Measurements from ENCODE around the gene ZBTB47.

ZBTB47 gene

GRCh38 chr3:42660131-42660715, 6.7 kb downstream of the ZBTB47 start:
- H3K27ac ChIP-seq (ENCODE audit: low read depth, low read length) = no peak overlapping the region
- no peaks in the 10 kb centered on the region for H3K36me3 ChIP-seq (ENCODE audit: insufficient read depth, low read length)
- H3K4me3 ChIP-seq (ENCODE audit: low read length) = no peak overlapping the region
- H3K4me1 ChIP-seq (ENCODE audit: insufficient read depth, low read length) = peaks cover 6% of the 10 kb centered on the region
- no peaks in the 10 kb centered on the region for H3K9me3 ChIP-seq (ENCODE audit: insufficient read depth, low read depth, low read length)
- H3K9ac ChIP-seq (ENCODE audit: low read depth, low read length) = no peak overlapping the region
- 82% methylated on average over 6 of the region's 6 CpGs for WGBS
- no peaks in the 10 kb centered on the region for H3K27me3 ChIP-seq (ENCODE audit: insufficient read depth, low read length)

- no peaks in the 10 kb centered on the region for H3K4me1 ChIP-seq (ENCODE audit: insufficient read depth, low read length)
- H3K9ac ChIP-seq (ENCODE audit: low read depth, low read length) = no peak overlapping the region
- no peak overlapping the region for H3K4me3 ChIP-seq (ENCODE audit: low read length)
- H3K9me3 ChIP-seq (ENCODE audit: insufficient read depth, low read depth, low read length) = no peaks in the 10 kb centered on the region
- H3K27me3 ChIP-seq (ENCODE audit: insufficient read depth, low read length) = no peaks in the 10 kb centered on the region
- H3K27ac ChIP-seq (ENCODE audit: low read depth, low read length) = no peak overlapping the region
- no peaks in the 10 kb centered on the region for H3K36me3 ChIP-seq (ENCODE audit: insufficient read depth, low read length)
- 67% methylated on average over 4 of the region's 4 CpGs for WGBS
Observed at GRCh38 chr3:42660898-42661297, 7.4 kb downstream of the ZBTB47 start.

DNA sequence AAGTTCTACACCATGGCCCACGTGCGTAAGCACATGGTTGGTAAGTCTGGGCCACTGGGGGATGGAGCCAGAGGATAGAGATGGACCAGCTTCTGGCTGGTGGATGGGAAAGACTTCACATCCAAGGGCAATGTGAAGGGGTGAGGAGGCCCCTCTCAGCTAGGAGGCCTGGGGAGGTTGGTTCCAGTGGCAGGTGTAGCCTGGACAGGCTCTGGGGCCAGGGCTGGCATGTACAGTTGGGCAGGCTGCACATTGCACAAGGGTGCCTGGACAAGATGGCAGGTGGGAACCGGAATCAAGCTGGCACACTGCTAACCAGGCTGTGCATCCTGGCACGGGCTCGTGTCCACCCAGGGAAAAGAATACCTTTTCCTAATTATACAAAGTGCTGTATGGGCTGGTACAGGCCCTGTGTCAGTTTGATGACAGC, 8.1 kb downstream of the ZBTB47 start:
- no peaks in the 10 kb centered on the region for H3K36me3 ChIP-seq (ENCODE audit: insufficient read depth, low read length)
- H3K4me3 ChIP-seq (ENCODE audit: low read length) = no peak overlapping the region
- no peak overlapping the region for H3K9ac ChIP-seq (ENCODE audit: low read depth, low read length)

DNA sequence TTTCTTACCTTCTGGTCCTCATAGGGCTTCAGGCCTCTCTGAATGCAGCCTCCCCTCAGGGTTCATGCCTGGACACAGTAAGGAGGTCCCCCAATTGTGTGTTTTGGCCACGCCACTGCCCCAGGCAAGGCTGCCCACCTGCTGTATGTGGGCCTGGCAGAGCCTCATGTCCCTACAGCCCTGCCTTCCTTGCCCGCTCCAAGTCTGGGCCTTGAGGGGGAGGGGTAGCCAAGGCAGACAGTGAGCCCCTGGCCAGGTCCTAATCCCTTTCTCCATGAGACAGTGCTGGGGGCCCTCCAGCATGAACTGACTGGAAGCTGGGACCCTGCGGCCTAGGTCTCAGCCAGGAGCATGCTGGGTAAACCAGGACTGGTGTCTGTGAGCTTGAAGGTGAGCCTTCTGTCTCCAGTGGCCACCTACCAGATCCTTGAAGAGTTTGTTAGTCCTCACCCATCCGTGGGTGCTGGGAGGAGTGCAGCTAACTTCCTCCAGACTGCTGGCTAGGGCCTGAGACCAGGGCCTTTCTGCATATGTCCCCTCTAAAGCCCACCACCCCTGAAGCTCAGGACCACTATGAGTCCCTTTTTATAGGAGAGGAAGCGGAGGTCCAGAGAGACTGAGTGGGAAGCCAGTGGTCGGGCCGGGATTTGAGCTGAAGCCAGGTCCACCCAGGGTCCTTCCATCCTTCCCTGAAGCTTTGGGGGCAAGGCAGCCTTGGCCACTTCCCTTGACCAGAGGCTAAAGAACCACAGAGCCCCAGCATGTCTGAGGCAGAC, 8.7 kb downstream of the ZBTB47 start:
- Histone ChIP-seq H3K27ac (ENCODE audit: low read depth, low read length) (no peak overlapping the region), H3K36me3 (ENCODE audit: insufficient read depth, low read length) (no peaks in the 10 kb centered on the region), H3K9me3 (ENCODE audit: insufficient read depth, low read depth, low read length) (no peaks in the 10 kb centered on the region), H3K9ac (ENCODE audit: low read depth, low read length) (no peak overlapping the region), H3K4me1 (ENCODE audit: insufficient read depth, low read length) (no peaks in the 10 kb centered on the region), H3K4me3 (ENCODE audit: low read length) (no peak overlapping the region), H3K27me3 (ENCODE audit: insufficient read depth, low read length) (no peaks in the 10 kb centered on the region)
- 96% methylated on average over 7 of the region's 7 CpGs for WGBS

More for the DNA sequence above, 8.1 kb downstream of the ZBTB47 start:
- Histone ChIP-seq H3K4me1 (ENCODE audit: insufficient read depth, low read length) (no peaks in the 10 kb centered on the region), H3K27me3 (ENCODE audit: insufficient read depth, low read length) (no peaks in the 10 kb centered on the region), H3K27ac (ENCODE audit: low read depth, low read length) (no peak overlapping the region), H3K9me3 (ENCODE audit: insufficient read depth, low read depth, low read length) (no peaks in the 10 kb centered on the region)
- WGBS = 95% methylated on average over 5 of the region's 5 CpGs

- no peaks in the 10 kb centered on the region for H3K27me3 ChIP-seq (ENCODE audit: insufficient read depth, low read length)
- H3K36me3 ChIP-seq (ENCODE audit: insufficient read depth, low read length) = no peaks in the 10 kb centered on the region
- H3K9me3 ChIP-seq (ENCODE audit: insufficient read depth, low read depth, low read length) = no peaks in the 10 kb centered on the region
- no peak overlapping the region for H3K9ac ChIP-seq (ENCODE audit: low read depth, low read length)
- no peaks in the 10 kb centered on the region for H3K4me1 ChIP-seq (ENCODE audit: insufficient read depth, low read length)
- 91% methylated on average over 12 of the region's 12 CpGs for WGBS
- no peak overlapping the region for H3K27ac ChIP-seq (ENCODE audit: low read depth, low read length)
- H3K4me3 ChIP-seq (ENCODE audit: low read length) = no peak overlapping the region
Observed at GRCh38 chr3:42662813-42663535, 9.5 kb downstream of the ZBTB47 start.

GRCh38 chr3:42663581-42664437, 10.3 kb downstream of the ZBTB47 start:
- Histone ChIP-seq H3K27me3 (ENCODE audit: insufficient read depth, low read length) (no peaks in the 10 kb centered on the region), H3K9ac (ENCODE audit: low read depth, low read length) (no peak overlapping the region), H3K9me3 (ENCODE audit: insufficient read depth, low read depth, low read length) (no peaks in the 10 kb centered on the region), H3K4me3 (ENCODE audit: low read length) (no peak overlapping the region), H3K36me3 (ENCODE audit: insufficient read depth, low read length) (no peaks in the 10 kb centered on the region), H3K27ac (ENCODE audit: low read depth, low read length) (no peak overlapping the region), H3K4me1 (ENCODE audit: insufficient read depth, low read length) (no peaks in the 10 kb centered on the region)
- WGBS = 96% methylated on average over 38 of the region's 38 CpGs

- Histone ChIP-seq H3K36me3 (ENCODE audit: insufficient read depth, low read length) (no peaks in the 10 kb centered on the region), H3K9ac (ENCODE audit: low read depth, low read length) (no peak overlapping the region), H3K4me3 (ENCODE audit: low read length) (no peak overlapping the region), H3K9me3 (ENCODE audit: insufficient read depth, low read depth, low read length) (no peaks in the 10 kb centered on the region), H3K4me1 (ENCODE audit: insufficient read depth, low read length) (no peaks in the 10 kb centered on the region), H3K27me3 (ENCODE audit: insufficient read depth, low read length) (no peaks in the 10 kb centered on the region), H3K27ac (ENCODE audit: low read depth, low read length) (no peak overlapping the region)
- WGBS = 93% methylated on average over 19 of the region's 19 CpGs
Observed at GRCh38 chr3:42664438-42664803, 10.9 kb downstream of the ZBTB47 start.

DNA sequence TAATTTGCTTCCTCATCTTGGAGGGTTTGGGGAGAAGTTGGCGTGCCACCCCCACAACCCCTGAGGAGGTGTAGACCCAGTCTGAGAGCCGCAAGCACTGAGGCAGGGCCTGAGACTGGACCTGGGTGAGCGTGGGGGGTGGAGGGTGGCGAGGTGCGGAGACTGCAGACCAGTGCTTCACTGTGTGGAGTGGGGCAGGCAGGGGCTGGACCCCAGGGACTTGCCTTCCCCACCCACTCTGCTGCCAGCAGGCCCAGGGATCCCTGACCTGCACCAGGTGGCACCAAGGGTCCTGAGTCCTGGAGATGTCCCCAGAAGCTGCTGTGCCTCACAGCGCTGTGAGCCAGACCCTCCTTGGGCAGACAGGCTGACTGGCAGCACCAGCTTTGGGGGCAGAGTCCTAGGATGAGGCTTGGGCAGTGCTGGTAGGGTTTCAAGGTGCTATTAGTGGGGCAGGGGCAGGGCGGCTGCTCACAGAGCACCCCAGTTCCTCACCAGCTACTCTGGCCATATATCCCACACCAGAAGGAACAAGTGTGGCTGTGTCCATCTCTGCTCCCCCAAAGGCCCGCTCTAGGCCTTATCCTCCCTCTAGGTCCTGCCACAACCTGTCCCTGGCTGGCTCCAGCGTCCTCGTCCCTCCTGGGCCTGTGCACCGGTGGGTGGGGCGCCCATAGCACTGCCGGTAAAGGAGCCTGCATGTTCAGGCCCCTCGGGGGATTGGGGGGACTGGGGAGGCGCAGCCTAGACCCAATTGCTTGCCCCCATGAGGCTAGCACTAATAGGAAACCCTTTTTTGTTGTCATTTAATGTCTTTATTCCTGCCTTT, 11.8 kb downstream of the ZBTB47 start:
- 86% methylated on average over 15 of the region's 15 CpGs for WGBS
- no peak overlapping the region for H3K9ac ChIP-seq (ENCODE audit: low read depth, low read length)
- no peaks in the 10 kb centered on the region for H3K4me1 ChIP-seq (ENCODE audit: insufficient read depth, low read length)
- no peak overlapping the region for H3K27ac ChIP-seq (ENCODE audit: low read depth, low read length)
- no peaks in the 10 kb centered on the region for H3K9me3 ChIP-seq (ENCODE audit: insufficient read depth, low read depth, low read length)
- no peaks in the 10 kb centered on the region for H3K36me3 ChIP-seq (ENCODE audit: insufficient read depth, low read length)
- no peaks in the 10 kb centered on the region for H3K27me3 ChIP-seq (ENCODE audit: insufficient read depth, low read length)
- no peak overlapping the region for H3K4me3 ChIP-seq (ENCODE audit: low read length)

DNA sequence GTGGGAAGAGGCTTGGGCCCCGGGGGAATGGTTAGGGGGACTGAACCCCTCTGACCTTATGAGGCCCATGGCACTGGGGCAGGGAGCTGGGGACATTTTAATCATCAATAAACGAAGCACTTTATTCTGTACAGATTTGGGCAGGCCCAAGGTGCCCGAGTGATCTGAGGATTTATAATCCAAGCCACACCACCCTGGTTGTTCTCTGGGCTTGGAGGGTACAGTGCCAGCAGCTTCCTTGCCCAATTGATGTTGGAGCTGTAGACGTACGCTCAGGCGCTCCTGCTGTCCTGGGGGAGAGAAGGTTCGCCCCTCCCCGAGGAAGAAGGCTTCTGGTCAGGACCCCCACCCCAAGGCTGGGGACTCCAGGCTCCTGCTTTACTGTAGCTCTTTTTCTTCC, 12.5 kb downstream of the ZBTB47 start:
- Histone ChIP-seq H3K36me3 (ENCODE audit: insufficient read depth, low read length) (no peaks in the 10 kb centered on the region), H3K4me3 (ENCODE audit: low read length) (no peak overlapping the region), H3K9ac (ENCODE audit: low read depth, low read length) (no peak overlapping the region), H3K27ac (ENCODE audit: low read depth, low read length) (no peak overlapping the region), H3K9me3 (ENCODE audit: insufficient read depth, low read depth, low read length) (no peaks in the 10 kb centered on the region), H3K4me1 (ENCODE audit: insufficient read depth, low read length) (no peaks in the 10 kb centered on the region), H3K27me3 (ENCODE audit: insufficient read depth, low read length) (no peaks in the 10 kb centered on the region)
- WGBS = 93% methylated on average over 8 of the region's 8 CpGs

DNA sequence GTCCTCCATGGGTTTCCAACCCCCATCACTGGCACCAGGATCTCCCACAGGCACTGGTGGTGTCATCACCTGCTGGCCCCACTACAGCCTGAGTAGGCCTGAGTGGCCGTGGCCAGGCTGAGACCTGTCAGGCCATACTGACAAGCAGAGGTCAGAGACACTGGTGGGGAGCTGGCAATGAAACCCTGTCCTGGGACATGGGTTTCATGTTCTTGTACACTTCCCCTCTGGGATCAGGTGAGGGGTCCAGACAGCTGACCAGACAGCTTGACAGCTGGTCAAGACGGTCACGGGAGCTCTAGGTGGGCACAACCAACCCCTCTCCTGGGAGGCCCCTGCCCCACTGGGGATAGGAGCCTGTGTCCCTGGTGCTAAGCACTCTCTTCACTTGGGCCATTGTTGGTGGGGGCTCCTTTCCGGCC, 13.1 kb downstream of the ZBTB47 start:
- Histone ChIP-seq H3K27me3 (ENCODE audit: insufficient read depth, low read length) (no peaks in the 10 kb centered on the region), H3K36me3 (ENCODE audit: insufficient read depth, low read length) (no peaks in the 10 kb centered on the region), H3K4me3 (ENCODE audit: low read length) (no peak overlapping the region), H3K27ac (ENCODE audit: low read depth, low read length) (no peak overlapping the region), H3K4me1 (ENCODE audit: insufficient read depth, low read length) (no peaks in the 10 kb centered on the region), H3K9me3 (ENCODE audit: insufficient read depth, low read depth, low read length) (no peaks in the 10 kb centered on the region), H3K9ac (ENCODE audit: low read depth, low read length) (no peak overlapping the region)
- 95% methylated on average over 4 of the region's 4 CpGs for WGBS

Data from HUES64 (cell line).